Ishikawa (cell line): ENCODE results near the gene ADSS2.

Experiments
- RAD21 ChIP-seq: IDR thresholded peaks from 2 replicates; pipeline ENCODE4 v1.6.1; 2012; ENCODE audit warnings: low read depth
- ZBTB7A ChIP-seq: IDR thresholded peaks from 2 replicates; pipeline ENCODE4 v1.6.1; 2012; ENCODE audit warnings: low read depth
- TF ChIP-seq, protein P1 (sequence below): IDR thresholded peaks from 2 replicates; pipeline ENCODE4 v1.6.1; 2012; ENCODE audit warnings: low read depth, mild to moderate bottlenecking
- TF ChIP-seq, protein P2 (sequence below): IDR thresholded peaks from 2 replicates; pipeline ENCODE4 v1.6.1; 2012

DNA sequence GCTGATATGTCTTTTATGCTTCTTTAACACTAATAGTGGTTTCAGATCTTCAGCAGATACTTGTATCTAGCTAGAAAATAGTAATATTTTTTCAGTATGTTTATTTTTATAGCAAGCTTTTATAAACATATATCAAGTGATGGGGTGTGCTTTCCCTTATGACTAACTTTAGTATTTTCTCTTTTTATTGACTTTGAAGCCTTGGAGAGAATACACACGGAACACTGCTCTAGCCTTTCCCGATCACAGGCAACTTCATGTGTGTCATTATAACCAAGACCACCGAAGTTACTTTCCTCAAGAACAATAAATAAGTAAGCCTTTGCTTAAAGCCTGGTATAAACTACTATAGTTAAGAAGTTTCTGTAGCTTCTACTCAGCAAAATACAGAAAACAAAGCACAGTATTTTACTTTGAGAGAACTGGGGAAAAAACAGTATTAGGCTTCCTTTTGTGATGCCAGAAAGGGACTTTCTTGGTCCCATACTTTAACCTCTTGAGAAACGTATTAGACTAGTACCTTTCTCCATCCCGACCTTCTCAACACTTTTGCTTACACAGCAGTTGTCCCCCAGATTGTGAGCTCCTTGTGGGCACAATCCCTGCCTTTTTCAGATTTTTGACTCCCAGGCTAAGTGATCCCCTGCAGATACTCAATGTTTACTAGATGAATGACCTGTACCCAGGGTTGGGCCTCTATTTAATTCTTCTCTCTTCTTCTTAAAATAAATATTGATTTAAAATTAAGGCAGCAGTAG lies 3.3 kb downstream of the ADSS2 start:
- TF ChIP-seq RAD21 = no peak
- no peak for TF ChIP-seq ZBTB7A
- TF ChIP-seq, protein P1, sequence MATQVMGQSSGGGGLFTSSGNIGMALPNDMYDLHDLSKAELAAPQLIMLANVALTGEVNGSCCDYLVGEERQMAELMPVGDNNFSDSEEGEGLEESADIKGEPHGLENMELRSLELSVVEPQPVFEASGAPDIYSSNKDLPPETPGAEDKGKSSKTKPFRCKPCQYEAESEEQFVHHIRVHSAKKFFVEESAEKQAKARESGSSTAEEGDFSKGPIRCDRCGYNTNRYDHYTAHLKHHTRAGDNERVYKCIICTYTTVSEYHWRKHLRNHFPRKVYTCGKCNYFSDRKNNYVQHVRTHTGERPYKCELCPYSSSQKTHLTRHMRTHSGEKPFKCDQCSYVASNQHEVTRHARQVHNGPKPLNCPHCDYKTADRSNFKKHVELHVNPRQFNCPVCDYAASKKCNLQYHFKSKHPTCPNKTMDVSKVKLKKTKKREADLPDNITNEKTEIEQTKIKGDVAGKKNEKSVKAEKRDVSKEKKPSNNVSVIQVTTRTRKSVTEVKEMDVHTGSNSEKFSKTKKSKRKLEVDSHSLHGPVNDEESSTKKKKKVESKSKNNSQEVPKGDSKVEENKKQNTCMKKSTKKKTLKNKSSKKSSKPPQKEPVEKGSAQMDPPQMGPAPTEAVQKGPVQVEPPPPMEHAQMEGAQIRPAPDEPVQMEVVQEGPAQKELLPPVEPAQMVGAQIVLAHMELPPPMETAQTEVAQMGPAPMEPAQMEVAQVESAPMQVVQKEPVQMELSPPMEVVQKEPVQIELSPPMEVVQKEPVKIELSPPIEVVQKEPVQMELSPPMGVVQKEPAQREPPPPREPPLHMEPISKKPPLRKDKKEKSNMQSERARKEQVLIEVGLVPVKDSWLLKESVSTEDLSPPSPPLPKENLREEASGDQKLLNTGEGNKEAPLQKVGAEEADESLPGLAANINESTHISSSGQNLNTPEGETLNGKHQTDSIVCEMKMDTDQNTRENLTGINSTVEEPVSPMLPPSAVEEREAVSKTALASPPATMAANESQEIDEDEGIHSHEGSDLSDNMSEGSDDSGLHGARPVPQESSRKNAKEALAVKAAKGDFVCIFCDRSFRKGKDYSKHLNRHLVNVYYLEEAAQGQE = no peak
- TF ChIP-seq, protein P2, sequence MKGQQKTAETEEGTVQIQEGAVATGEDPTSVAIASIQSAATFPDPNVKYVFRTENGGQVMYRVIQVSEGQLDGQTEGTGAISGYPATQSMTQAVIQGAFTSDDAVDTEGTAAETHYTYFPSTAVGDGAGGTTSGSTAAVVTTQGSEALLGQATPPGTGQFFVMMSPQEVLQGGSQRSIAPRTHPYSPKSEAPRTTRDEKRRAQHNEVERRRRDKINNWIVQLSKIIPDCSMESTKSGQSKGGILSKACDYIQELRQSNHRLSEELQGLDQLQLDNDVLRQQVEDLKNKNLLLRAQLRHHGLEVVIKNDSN = no peak
